HG02763 (cell line): ENCODE results near the gene GPR42.
"Not testable (repeated sequence)": the region's sequence is repeated elsewhere in the genome, so short reads cannot be mapped to it uniquely, and the experiment has no call there.

Experiments used
- ATAC-seq: cut with Tn5 transposase; IDR thresholded peaks from one replicate; pipeline ENCODE4 v1.9.1; 2021; ENCODE audit warnings: mild to moderate bottlenecking, moderate library complexity; ENCODE audit not compliant: unreplicated experiment

Gene GPR42

DNA sequence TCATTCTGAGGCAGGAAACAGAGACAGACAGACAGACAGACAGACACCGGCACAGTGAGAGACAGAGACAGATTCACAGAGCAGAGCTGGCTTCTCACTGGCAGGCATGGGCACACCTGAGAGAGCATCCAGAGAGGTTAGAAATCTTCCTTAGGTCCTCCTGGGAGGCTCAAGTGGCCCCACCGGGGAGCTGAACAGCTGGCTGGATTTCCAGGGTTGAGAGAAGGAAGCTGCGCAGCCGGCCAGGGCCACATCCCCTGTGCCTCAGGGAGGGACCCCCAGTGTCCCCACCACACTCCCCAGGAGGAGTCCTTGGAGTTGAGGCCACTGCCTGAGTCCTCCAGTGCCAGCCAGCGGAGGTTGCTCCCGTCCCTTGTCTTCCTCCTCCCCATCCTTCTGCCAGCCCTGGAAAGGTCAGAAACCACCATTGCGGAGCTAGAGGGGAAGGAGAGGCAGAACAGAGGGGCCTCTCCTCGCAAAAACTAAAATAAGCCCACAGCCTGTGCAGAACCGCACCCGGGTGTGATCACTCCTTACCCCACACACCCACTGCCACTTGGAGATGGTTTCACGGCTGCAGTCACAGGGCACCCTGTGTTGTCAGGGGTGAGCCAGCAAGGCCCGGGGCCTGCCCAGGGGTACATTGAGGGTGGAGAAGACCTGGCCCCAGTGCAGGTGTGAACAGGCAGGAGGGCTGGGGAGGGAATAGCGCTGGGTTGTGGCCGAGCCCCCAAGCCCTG lies 8.4 kb upstream of the GPR42 start:
- ATAC-seq = no peak

DNA sequence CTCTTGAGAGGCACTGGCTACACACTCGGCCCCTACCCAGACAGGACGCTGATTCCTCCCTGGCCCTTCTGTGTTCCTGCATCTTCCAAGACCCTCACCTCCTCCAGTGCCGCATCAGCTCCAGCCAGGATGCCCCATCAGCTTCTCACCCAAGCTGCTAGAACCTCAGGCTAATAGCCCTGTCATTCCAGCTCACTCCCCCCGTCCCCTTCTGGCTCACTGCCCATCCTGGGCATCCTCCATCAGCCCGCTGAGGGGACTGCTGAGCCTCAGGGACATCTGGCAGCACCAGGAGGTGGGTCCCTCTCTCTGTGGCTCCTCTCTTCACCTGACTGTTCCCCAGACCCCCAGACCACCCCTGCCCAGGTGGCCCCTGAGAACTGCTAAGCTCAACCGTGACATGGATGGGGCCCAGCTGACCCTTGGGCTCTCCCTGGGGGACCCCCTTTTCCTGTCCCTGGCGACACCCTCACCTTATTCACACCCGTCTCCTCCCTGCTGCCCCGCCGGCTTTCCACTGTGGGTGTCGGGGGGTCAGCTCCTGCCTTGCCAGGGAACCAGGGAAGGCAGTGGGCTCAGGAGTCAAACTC lies 7.8 kb upstream of the GPR42 start:
- ATAC-seq = no peak

DNA sequence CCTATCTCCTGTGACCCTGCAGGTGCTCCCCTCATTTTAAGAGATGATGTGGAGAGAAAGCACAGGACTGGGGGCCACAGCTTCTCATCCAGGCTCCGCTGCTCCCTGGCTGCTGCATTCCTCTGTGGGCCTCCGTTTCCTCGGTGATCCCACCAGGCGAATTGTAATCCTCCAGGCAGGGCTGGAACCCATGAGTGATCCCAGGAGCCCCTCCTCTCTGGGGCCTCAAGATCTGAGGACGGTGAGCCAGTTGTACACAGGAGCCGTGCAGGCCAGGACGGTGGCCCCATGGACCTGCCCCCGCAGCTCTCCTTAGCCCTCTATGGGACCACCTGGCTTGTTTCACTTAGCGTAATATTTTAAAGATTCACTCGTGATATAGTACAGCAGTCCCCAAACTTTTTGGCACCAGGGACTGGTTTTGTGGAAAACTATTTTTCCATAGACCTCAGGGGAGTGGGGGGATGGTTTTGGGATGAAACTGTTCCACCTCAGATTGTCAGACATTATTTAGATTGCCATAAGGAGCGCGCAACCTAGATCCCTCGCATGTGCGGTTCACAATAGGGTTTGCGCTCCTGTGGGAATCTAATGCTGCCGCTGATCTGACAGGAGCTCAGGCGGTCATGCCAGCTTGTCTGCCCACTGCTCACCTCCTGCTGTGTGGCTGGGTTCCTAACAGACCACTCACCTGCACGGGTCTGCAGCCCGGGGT lies 7.0 kb upstream of the GPR42 start:
- no peak for ATAC-seq

DNA sequence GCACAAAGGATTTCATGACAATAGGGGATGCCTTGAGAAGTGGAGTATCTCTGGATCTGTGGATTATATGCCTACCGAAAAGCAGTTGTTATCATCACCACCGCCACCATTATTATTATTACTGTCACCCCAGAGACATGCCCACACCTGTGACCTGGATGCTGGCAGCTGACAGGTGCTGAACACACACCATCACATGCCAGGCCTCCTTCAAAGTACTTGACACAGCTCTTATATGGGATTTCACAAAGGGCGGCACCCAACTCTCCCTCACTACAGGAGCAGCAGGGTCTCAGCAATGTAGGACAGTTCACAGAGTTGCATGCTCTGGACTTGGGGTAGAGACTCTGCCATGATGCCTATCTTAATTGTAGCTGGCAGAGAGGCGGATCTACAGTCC lies 5.6 kb upstream of the GPR42 start:
- ATAC-seq = no peak

DNA sequence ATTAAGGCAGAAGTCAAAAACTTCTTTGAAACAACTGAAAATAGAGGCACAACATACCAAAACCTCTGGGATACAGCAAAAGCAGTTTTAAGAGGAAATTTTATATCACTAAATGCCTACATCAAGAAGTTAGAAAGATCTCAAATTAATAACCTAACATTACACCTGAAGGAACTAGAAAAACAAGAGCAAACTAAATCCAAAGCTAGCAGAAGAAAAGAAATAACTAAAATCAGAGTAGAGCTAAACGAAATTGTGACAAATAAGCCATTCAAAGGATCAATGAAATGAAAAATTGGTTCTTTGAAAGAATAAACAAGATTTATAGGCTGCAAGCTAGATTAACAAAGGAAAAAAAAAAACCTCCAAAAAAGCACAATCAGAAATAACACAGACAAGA lies 2.5 kb upstream of the GPR42 start:
- ATAC-seq = no peak

DNA sequence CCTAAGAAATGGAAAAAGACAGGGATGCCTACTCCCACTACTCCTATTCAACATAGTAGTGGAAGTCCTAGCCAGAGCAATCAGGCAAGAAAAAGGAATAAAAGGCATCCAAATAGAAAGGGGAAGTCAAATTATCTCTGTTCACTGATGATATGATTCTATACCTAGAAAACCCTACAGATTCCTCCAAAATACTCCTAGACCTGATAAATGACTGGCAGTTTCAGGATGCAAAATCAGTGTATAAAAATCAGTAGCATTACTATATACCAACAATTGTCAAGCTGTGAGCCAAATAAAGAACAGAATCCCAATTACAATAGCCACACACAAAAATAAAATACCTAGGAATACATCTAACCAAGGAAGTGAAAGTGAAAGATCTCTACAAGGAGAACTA lies 1.3 kb upstream of the GPR42 start:
- no peak for ATAC-seq

DNA sequence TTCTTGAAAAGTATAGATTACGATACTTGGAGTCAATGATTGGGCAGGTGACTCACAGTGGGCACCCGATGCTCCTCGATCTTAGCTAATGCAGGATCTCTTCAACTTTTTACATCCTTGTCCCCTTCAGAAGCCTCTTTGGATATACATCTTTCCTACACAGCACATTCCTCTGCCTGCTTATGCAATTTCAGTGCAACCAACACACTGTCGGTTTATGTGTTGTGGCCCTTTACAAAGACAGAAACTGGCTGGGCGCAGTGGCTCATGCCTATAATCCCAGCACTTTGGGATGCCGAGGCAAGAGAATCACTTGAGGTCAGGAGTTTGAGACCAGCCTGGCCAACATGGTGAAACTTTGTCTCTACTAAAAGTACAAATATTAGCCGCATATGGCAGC lies 2.6 kb downstream of the GPR42 start:
- ATAC-seq = no peak

DNA sequence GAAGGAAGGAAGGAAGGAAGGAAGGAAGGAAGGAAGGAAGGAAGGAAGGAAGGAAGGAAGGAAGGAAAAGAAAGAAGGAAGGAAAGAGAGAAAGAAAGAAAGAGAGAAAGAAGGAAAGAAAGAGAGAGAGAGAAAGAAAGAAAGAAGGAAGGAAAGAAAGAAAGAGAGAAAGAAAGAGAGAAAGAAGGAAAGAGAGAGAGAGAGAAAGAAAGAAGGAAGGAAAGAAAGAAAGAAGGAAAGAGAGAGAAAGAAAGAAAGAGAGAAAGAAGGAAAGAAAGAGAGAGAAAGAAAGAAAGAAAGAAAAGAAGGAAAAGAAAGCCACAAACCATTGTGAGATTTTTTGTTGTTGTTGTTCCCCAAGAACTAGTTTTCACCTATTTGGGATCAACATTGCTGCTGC lies 3.2 kb downstream of the GPR42 start:
- not testable (repeated sequence) for ATAC-seq

DNA sequence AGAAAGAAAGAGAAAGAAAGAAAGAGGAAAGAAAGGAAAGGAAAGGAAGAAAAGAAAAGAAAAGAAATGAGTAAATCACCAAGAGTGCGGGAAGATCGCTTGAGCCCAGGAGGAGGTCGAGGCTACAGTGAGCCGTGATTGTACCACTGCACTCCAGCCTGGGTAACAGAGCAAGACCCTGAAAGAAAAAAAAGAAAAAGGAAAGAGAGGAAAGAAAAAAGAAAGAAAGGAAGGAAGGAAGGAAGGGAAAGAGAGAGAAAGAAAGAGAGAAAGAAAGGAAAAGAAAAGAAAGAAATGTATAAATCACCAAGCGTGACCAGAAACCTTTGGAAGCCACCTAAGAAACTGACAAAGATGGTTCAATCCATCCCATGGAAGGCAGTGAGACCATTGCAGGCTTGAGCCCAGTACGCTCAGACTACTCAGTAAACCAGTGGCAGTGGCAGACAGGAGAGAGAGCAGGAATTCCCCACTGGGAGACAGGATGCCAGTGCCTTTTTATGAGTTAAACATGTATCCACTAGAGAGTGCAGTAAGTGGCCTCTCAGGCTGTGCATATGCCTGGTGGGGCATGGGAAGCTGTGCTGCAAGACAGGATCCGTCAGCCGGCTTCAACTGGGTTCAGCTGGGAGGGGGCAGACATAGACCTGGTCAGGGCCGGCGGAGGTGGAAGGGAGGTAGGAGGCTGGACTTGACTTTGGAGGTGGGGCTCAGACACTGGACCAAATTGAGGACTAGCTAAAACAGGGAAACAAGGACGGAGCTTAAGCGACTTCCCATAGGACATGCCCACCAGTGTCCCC lies 4.8 kb downstream of the GPR42 start:
- ATAC-seq = no peak

DNA sequence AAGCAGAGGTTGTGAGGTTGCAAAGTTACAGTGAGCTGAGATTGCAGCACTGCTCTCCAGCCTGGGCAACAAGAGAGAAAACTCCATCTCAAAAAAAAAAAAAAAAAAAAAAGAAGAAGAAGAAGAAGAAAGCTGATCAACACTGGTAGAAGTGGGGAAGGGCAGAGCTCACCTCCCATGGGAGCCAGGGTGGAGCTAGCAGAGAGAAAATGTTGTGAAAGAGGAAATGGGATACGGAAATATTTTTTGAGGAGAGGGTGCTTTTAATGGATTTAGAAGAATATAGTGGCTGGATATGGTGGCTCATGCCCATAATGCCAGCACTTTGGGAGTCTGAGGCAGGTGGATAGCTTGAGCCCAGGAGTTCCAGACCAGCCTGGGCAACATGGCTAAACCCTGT lies 6.8 kb downstream of the GPR42 start:
- ATAC-seq = no peak

DNA sequence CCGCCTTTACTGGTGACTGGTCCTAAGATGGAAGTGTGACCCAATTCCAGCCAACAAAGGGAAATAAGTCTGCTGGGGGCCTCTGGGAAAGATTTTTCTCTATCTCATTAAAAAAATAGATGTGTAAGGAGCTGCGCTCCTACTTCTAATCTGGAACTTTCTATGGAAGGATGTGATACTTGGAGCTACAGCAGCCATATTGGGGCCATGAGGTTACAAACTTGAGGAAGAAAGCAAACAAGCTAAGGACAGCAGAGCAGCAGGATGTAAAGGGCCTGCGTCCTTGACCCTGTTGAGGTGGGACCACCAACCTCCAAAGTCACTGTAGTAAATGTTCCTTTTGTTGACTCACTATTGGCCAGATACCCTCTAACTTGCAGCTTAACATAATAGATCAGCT lies 7.5 kb downstream of the GPR42 start:
- no peak for ATAC-seq

DNA sequence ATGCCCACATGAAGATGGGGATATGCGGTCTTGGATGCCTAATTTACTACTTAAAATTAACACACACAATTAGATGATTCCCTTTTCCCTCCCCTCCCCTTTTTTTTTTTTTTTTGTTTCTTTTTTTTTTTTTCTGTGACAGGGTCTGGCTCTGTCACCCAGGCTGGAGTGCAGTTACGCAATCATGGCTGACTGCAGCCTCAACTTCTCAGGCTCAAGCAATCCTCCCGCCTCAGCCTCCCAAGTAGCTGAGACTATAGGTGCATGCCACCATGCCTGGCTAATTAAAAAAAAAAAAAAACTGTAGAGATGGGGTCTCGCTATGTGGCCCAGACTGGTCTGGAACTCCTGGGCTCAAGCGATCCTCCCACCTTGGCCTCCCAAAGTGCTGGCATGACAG lies 8.7 kb downstream of the GPR42 start:
- ATAC-seq = not testable (repeated sequence)

DNA sequence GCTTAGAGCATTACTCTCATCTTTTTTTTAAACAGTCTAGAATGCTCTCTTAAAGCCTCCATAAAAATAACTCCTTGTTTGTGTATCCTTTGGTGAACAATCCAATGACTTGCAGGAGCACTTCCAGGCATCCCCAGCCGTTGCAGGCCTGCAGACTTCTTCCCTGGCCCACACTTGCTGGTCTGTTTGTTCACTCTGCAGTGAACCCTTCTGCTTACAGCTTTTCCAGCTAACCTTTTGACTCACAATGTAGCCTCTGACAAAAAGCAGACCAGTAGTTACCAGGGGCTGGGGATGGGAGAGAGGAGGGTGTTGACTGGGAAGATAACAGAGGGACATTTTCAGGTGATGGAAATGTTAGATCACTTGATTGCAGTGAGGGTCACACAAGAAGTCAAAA lies 9.1 kb downstream of the GPR42 start:
- no peak for ATAC-seq

DNA sequence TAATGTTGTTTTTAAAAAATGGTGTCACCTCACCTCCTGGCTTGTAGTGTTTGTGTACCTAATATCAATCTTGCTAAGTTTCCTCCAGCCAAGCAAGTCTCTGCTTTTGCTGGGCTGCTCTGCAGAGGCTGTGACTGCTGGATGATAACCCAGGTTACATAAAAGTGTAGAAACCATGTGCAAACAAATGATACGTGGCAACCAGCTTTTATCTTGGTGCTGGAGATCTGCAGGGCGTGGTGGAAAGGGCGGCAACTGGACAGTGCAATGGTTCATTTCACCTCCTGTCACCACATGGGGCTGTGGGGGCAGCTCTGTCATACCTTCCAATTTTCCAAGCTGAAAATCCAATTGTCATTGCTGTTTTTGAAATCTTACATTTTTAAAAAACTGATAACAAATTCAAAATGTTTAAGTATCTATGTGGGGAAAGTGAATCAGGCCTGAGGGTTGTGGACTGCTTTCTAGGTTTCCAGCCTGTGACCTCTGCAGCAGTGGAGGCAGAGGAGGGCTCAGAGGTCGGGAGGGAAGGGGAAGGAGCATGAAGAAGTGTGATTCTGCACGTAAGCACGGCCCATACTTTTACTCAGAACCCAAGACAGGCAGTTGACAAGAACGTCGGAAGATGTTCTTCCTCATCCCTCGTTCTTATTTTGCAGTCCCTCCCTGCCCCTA lies 9.7 kb downstream of the GPR42 start:
- ATAC-seq = no peak

DNA sequence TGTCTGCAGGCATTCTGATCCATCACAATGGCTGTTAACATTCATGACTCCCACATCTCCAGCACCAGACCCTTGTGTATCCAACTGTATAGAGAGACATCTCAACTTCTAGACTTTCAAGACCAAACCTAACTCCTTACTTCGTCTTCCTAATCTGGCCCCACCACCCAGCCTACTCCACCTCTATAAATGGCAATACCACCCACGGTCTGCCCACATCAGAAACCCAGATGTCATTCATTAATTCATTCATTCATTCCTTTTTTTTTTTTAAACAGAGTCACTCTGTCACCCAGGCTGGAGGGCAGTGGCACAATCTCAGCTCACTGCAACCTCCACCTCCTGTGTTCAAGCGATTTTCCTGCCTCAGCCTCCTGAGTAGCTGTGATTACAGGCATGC lies 10.4 kb downstream of the GPR42 start:
- ATAC-seq = no peak

DNA sequence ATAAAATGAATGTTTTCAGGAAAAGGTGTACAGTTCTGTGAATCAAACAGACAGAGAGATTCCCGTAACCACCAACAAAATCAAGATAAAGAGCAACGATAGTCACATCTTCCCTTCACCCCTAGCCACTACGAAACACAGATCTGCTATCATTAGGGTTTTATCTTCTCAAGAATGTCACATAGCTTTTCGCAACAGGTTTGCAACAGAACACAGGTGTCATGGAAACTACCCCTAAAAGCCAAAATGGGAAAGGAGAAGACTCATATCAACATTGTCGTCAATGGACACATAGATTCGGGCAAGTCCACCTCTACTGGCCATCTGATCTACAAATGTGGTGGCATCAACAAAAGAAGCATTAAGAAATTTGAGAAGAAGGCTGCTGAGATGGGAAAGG lies 11.1 kb downstream of the GPR42 start:
- no peak for ATAC-seq

DNA sequence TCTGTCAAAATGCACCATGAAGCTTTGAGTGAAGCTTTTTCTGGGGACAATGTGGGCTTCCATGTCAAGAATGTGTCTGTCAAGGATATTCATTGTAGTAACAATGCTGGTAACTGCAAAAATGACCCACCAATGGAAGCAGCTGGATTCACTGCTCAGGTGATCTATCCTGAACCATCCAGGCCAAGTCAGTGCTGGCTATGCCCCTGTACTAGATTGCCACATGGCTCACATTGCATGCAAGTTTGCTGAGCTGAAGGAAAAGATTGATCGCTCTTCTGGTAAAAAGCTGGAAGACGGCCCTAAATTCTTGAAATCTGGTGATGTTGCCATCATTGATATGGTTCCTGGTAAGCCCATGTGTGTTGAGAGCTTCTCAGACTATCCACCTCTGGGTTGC lies 12.7 kb downstream of the GPR42 start:
- ATAC-seq = no peak

DNA sequence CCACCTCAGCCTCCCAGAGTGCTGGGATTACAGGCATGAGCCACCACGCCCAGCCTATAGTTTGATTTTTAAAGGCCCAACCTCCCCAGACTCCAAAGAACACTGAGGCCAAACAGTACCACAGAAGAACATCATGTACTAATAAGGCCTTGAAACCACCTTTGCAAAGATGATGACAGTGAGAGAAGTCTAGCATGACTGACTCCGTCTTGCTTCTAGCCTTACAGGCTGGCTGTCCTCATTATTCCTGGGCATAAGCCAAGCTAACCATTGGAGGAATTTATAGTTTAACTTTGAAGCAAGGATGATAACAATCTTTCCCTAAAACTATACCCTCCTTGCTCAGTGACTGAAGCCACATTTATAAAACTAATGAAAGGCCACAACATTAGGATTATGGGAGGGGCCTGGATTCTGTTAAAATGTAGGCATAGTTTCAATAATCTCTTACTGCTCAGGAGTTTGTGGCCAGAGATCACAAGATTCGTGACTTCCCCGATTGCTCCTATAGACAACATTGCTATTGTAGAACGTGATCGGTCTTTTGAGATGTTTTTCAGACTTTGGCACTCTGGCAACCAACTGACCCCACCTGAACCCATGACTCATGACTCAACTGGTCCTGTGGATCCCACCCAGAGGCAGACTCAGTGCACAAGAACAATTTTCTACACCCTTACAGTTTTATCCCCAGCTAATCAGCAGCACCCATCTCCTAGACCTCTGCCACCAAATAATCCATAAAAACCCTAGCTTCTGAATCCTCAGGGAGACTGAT lies 17.6 kb downstream of the GPR42 start:
- no peak for ATAC-seq

DNA sequence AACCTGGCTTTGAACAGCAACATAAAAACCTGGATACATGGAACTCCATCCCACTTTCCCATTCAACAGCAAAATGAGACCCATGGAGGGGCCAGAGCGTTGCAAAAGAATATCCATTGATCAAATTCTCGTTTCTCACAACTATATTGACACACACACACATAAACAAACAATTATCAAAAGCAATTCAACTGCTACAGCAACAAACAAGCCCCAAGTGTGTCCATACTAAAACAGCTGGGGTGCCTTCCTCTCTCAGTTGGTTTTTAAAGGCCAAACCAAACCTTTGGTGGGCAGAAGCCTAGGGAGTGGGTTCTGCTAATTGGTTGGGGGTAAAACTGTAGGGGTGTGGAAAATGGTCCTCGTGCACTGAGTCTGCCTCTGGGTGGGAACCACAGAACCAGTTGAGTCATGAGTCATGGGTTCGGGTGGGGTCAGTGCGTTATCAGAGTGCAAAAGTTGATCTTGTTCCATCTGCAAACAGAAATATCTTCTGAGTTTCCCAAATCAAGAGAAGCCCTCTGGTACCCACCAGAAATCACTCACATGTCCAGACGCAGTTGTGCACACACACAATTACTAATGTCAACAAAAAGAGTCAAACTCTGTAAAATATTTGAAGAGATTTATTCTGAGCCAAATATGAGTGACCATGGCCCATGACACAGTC lies 18.5 kb downstream of the GPR42 start:
- no peak for ATAC-seq
